Left forelimb (tissue), 1 donor: ENCODE measurements around the gene TCF25.
"Not testable (repeated sequence)": the region's sequence is repeated elsewhere in the genome, so short reads cannot be mapped to it uniquely, and the experiment has no call there.

Experiments
- DNase-seq: peaks from one replicate; pipeline ENCODE4 v3.0.0-alpha.2; 2018; ENCODE audit warnings: low spot score

TCF25 gene

DNA sequence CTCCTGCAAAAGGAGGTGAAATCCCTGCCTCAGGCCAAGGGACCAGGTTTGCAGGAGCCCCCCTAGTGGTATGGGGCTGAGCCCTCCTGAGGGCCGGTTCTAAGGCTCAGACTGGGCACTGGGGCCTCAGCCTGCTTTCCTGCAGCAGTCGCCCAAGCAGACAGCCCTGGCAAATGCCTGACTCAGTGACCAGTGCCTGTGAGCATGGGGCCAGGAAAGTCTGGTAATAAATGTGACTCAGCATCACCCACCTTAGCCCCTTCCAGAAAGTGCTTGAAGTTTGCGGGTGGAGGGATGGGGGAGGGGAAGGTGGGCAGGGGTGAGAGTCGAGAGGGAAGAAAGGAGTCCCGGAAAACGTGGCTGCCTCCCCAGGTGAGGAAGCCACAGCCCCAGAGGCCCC, 47.3 kb downstream of the TCF25 start:
- DNase-seq: no peak

GRCh38 chr16:89921131-89921701, 47.8 kb downstream of the TCF25 start:
- DNase-seq: no peak

DNA sequence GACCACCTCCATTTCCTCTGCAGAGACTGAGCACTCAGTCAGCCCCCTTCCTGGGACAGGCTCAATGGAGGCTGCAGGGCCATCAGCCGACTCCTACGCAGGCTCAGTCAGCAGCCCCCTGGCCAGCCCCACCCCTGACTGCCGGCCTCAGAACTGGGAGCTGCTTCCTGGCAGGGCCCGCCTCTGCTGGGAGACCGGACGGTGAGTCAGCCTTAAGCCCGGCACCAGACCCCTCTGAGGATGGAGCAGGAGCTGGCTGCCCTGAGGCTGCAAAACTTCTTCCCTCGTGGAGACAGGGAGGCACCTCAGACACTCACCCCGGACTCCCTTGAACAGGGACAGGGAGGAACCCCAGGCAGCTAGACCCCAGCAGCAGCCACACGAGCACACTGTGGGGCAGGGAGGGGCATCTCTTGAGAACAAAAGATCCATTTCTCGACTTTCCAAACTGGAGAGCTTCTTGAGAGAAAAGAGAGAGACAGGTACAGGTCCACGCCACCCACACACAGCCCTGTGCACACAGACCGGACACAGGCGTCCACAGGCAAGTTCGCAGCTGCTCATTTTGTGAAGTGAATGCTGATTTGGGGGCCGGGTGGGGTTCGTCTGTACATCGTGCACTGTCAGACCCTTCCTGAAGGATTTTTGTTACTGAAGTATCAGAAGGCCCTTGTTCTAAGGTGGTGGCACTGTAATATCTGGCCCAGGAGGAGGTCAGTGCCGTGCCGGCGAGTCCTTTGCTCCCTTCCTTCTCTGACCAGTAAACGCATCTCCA, 48.5 kb downstream of the TCF25 start:
- DNase-seq: peak; percentile 84

DNA sequence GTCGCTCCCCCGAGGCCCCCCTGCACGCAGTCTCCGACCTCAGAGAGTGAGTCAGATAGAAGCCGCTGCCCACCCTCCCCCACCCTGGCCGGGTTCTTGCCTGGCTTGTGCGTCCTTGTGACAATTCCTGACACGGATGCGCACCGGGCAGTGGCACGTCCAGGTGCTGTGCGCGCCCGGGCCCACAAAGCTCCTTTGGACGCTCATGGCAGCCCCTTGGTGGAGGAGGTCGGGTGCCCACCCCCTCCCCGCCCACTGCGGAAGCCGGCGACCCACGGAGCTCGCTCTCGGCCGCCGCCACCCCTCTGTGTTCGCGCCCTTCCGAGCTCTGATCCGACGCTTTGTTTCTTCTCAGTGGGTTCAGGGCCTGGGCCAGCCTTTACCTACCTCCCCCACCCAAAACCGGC, 49.1 kb downstream of the TCF25 start:
- no peak for DNase-seq

GRCh38 chr16:89922884-89923639, 49.7 kb downstream of the TCF25 start, which contains the start of gene TUBB3:
Gene TUBB3 (plus strand): TSS chr16:89923342. CDS start chr16:89923402, 60 bp downstream.
- DNase-seq: peak; percentile 81

- DNase-seq: no peak
Measured at GRCh38 chr16:89923640-89924296, 50.4 kb downstream of the TCF25 start.

- no peak for DNase-seq
Measured at GRCh38 chr16:89924297-89924924, 51.0 kb downstream of the TCF25 start.

DNA sequence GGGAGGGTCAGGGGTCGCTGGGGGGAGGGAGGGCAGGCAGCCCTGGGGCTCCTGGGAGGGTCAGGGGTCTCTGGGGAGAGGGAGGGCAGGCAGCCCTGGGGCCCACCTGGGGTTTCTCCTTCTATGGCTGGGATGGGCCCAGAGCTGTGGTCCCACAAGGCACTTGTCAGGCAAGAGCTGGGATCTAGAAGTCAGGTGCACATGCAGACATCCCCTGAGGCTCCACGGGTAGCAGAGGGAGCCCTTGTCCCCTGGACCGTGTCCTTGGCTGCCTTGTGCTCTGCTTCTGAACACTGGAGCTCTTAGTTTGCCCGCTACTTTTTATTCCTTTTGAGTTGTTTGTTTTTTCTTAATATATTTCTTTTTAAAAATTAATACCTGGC, 51.5 kb downstream of the TCF25 start:
- DNase-seq: no peak

- DNase-seq: no peak
Measured at GRCh38 chr16:89925596-89926079, 52.2 kb downstream of the TCF25 start.

DNA sequence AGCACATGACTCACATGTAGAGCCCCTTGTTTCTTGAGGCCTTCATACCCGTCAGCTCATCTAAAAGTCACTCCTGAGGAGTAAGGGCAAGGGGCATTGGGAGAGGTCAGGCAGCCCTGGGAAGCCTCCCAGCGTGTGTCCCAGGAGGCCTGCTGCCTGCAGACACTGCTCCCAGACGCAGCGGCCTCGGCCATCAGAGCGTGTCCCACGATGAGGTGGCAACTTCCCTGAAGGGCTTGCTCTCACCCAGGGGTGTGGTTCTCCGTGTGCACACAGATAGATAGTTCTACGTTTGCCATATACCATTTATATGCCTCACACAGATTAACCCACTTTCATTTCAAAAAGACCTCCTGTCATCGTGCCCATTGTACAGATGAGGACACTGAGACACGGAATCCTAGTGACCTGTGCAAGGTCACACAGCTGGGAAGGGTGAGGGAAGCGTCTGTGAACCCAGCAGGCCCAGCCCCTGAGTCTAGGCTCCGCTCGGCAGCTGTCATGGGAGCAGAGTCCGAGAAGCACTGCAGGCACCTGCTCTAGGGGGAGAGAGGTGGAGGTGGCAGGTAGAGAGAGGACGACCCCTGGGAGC, 58.0 kb downstream of the TCF25 start:
- no peak for DNase-seq

- DNase-seq: no peak
Measured at GRCh38 chr16:89931964-89932363, 58.6 kb downstream of the TCF25 start.

DNA sequence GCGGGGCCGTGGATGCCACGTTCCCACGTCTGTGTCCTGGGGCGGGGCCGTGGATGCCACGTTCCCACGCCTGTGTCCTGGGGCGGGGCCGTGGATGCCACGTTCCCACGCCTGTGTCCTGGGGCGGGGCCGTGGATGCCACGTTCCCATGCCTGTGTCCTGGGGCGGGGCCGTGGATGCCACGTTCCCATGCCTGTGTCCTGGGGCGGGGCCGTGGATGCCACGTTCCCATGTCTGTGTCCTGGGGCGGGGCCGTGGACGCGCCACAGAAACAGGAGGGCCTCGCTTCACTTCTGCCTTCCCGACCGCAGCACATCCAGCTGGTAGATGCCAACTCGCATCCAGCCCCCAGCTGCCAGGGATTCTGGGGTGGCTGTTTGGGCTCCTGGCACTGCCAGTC, 60.6 kb downstream of the TCF25 start:
- DNase-seq: not testable (repeated sequence)

DNA sequence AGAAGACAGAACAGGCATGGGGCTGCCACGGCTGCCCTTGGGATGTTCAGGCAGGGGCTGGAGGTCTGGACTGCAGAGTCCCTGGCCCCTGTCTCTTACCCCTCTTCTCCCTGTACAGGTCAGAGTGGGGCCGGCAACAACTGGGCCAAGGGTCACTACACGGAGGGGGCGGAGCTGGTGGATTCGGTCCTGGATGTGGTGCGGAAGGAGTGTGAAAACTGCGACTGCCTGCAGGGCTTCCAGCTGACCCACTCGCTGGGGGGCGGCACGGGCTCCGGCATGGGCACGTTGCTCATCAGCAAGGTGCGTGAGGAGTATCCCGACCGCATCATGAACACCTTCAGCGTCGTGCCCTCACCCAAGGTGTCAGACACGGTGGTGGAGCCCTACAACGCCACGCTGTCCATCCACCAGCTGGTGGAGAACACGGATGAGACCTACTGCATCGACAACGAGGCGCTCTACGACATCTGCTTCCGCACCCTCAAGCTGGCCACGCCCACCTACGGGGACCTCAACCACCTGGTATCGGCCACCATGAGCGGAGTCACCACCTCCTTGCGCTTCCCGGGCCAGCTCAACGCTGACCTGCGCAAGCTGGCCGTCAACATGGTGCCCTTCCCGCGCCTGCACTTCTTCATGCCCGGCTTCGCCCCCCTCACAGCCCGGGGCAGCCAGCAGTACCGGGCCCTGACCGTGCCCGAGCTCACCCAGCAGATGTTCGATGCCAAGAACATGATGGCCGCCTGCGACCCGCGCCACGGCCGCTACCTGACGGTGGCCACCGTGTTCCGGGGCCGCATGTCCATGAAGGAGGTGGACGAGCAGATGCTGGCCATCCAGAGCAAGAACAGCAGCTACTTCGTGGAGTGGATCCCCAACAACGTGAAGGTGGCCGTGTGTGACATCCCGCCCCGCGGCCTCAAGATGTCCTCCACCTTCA, 61.5 kb downstream of the TCF25 start:
- DNase-seq: no peak

DNA sequence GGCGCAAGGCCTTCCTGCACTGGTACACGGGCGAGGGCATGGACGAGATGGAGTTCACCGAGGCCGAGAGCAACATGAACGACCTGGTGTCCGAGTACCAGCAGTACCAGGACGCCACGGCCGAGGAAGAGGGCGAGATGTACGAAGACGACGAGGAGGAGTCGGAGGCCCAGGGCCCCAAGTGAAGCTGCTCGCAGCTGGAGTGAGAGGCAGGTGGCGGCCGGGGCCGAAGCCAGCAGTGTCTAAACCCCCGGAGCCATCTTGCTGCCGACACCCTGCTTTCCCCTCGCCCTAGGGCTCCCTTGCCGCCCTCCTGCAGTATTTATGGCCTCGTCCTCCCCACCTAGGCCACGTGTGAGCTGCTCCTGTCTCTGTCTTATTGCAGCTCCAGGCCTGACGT, 62.2 kb downstream of the TCF25 start:
- DNase-seq: not testable (repeated sequence)

DNA sequence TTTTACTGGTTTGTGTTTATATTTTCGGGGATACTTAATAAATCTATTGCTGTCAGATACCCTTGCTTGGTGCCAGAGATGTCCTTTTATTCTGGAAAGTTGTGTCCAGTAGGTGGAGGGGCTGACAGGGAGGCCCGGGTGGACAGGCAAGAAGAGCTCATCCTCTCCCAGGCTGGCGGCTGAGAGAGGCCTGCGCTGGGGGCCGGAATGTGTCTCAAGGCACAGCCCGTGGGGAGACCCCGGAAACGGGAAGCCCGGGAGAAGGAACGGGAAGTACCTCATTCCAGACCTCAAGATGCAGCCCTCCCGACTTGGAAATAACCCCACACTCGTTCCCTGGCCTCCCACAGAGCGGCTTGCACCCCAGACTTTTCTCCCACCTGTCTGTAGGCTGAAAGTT, 62.6 kb downstream of the TCF25 start:
- no peak for DNase-seq

GRCh38 chr16:89936508-89936907, 63.1 kb downstream of the TCF25 start:
- DNase-seq: no peak

GRCh38 chr16:89936981-89937380, 63.6 kb downstream of the TCF25 start:
- DNase-seq: no peak

GRCh38 chr16:89938175-89938885, 64.9 kb downstream of the TCF25 start:
- no peak for DNase-seq

- no peak for DNase-seq
Measured at GRCh38 chr16:89944773-89945172, 71.4 kb downstream of the TCF25 start.

GRCh38 chr16:89945654-89946053, 72.3 kb downstream of the TCF25 start:
- no peak for DNase-seq
